Body of pancreas (tissue), 4 donors: ENCODE results near the gene NTSR1. TPM values are rescaled to one million over a fixed set of nuclear protein-coding genes. Genes with fewer than 3 reads are reported as not detected.

ENCODE experiments used
- ATAC-seq: fragments of 150-250 bp; one replicate; pipeline ENCODE4 v1.9.1; 2016
- DNase-seq, 4 donors: peaks; one replicate each; pipeline ENCODE4 v3.0.0-alpha.2; 2019
- H3K27ac ChIP-seq, 4 donors: fragments of 200-600 bp; sonication (generic); 1 replicate in 3 of 4; 2 replicates in 1 of 4; pipeline versions ENCODE4 v1.5.1 to v1.6.1; 2016 to 2019; ENCODE audit warnings: mild to moderate bottlenecking in 1 of 4, mixed read lengths in 1 of 4, moderate library complexity in 1 of 4
- H3K27me3 ChIP-seq, 2 donors: fragments of 200-600 bp; sonication (generic); one replicate each; pipeline ENCODE4 v1.6.0; 2016; ENCODE audit warnings: mild to moderate bottlenecking in 1 of 2
- H3K36me3 ChIP-seq, 2 donors: fragments of 200-600 bp; sonication (generic); replicated peaks in 1 of 2; 2 replicates each; pipeline ENCODE4 v1.5.1; 2016; ENCODE audit warnings: low read depth in 2 of 2; ENCODE audit not compliant: insufficient read depth in 1 of 2
- H3K4me1 ChIP-seq: fragments of 200-600 bp; sonication (generic); one replicate; pipeline ENCODE4 v1.6.0; 2016
- H3K4me3 ChIP-seq, 2 donors: fragments of 200-600 bp; sonication (generic); 1 replicate in 1 of 2; 2 replicates in 1 of 2; pipeline ENCODE4 v1.5.1; 2016 to 2019
- H3K9me3 ChIP-seq, 3 donors: fragments of 200-600 bp; sonication (generic); 1 replicate in 2 of 3; 2 replicates in 1 of 3; pipeline ENCODE4 v1.5.1; 2016
- CTCF ChIP-seq, 7 experiments: fragments of 450-650 bp in 4 of 7; fragments of 200-600 bp in 3 of 7; sonication (generic) in 3 of 7; IDR thresholded peaks; one replicate each; pipeline ENCODE4 v1.5.1; 2016 to 2019; ENCODE audit warnings: antibody characterized with exemption in 7 of 7
- POLR2A ChIP-seq, 3 donors: fragments of 450-650 bp; IDR thresholded peaks; one replicate each; pipeline ENCODE4 v1.6.1; 2016; ENCODE audit warnings: antibody characterized with exemption in 3 of 3, mild to moderate bottlenecking in 2 of 3
- WGBS, 2 donors: methylation state at CpG; one replicate each; pipeline ENCODE4 v1.1.5; 2017; 5-methylcytosine and 5-hydroxymethylcytosine counted together
- intact Hi-C: fragments of 100-400 bp; cut with DNase I; formaldehyde crosslinking; loops from one replicate; pipeline ENCODE4 v1.15.1; 2023
- total RNA-seq, 2 donors: library from RNA; depleted of rRNA; stranded (reverse); fragments of >200 nt; gene quantifications; one replicate each; pipeline ENCODE4 v1.1.0, GENCODE V29; 2016

Gene NTSR1
- total RNA-seq, 2 donors from 2014 or later = not detected

- peak overlapping the region in 1 of 4 donors; percentile 42 for H3K27ac ChIP-seq
- 50 to 77% methylated on average over 2 to 7 of the region's 8 CpGs for WGBS, 2 donors
- no peaks in the 10 kb centered on the region for H3K9me3 ChIP-seq
Measured at GRCh38 chr20:62777528-62777830, 68.8 kb downstream of the NTSR1 start.

GRCh38 chr20:62778058-62778457 is 69.4 kb downstream of the NTSR1 start:
- H3K9me3 ChIP-seq = no peaks in the 10 kb centered on the region
- ATAC-seq (no peak), DNase-seq (no peak)
- peaks cover 22% of the 10 kb centered on the region for H3K4me1 ChIP-seq
- no peak overlapping the region for H3K27ac ChIP-seq
- H3K36me3 ChIP-seq = no peaks in the 10 kb centered on the region
- H3K27me3 ChIP-seq = no peaks in the 10 kb centered on the region
- 93 to 94% methylated on average over 6 to 9 of the region's 9 CpGs for WGBS, 2 donors
- intact Hi-C loops = no loop called here
- no peak for TF ChIP-seq POLR2A (IDR thresholded peaks at IDR 0.05)
- TF ChIP-seq CTCF (IDR thresholded peaks at IDR 0.05) = no peak
- H3K4me3 ChIP-seq = no peak overlapping the region

More at GRCh38 chr20:62777528-62777830, 68.8 kb downstream of the NTSR1 start:
- intact Hi-C loops = no loop called here
- ATAC-seq (no peak), DNase-seq (no peak)
- peaks cover 28% of the 10 kb centered on the region for H3K4me1 ChIP-seq
- H3K27me3 ChIP-seq = no peaks in the 10 kb centered on the region
- TF ChIP-seq POLR2A (IDR thresholded peaks at IDR 0.05) = no peak
- no peak for TF ChIP-seq CTCF (IDR thresholded peaks at IDR 0.05)
- H3K36me3 ChIP-seq = no peaks in the 10 kb centered on the region
- no peak overlapping the region for H3K4me3 ChIP-seq

GRCh38 chr20:62778601-62779416 is 70.2 kb downstream of the NTSR1 start:
- TF ChIP-seq CTCF (IDR thresholded peaks at IDR 0.05) = no peak
- TF ChIP-seq POLR2A (IDR thresholded peaks at IDR 0.05) = no peak
- H3K36me3 ChIP-seq = no peaks in the 10 kb centered on the region
- no peak for ATAC-seq
- 66 to 74% methylated on average over 14 to 24 of the region's 24 CpGs for WGBS, 2 donors
- intact Hi-C loops = no loop called here
- H3K27me3 ChIP-seq = no peaks in the 10 kb centered on the region
- DNase-seq = no peak
- H3K4me1 ChIP-seq = peaks cover 18% of the 10 kb centered on the region
- no peak overlapping the region for H3K4me3 ChIP-seq
- H3K9me3 ChIP-seq = no peaks in the 10 kb centered on the region
- H3K27ac ChIP-seq = no peak overlapping the region

- 64 to 71% methylated on average over 5 to 7 of the region's 7 CpGs for WGBS, 2 donors
Measured at GRCh38 chr20:62779417-62779685, 70.7 kb downstream of the NTSR1 start.

More at GRCh38 chr20:62779417-62779685, 70.7 kb downstream of the NTSR1 start:
- intact Hi-C loops = no loop called here
- no peak for TF ChIP-seq POLR2A (IDR thresholded peaks at IDR 0.05)
- TF ChIP-seq CTCF (IDR thresholded peaks at IDR 0.05) = no peak
- Histone ChIP-seq H3K4me3 (no peak overlapping the region), H3K36me3 (no peaks in the 10 kb centered on the region), H3K4me1 (peaks cover 12% of the 10 kb centered on the region), H3K9me3 (no peaks in the 10 kb centered on the region), H3K27ac (no peak overlapping the region), H3K27me3 (no peaks in the 10 kb centered on the region)
- ATAC-seq (no peak), DNase-seq (no peak)
